ENCODE measurements around the gene TNIK.

GRCh38 chr3:171193693-171194092 lies 266.5 kb downstream of the TNIK start:
- TF ChIP-seq CTCF (conservative IDR thresholded peaks at IDR 0.05; ENCODE audit: low read depth, low read length) (no peak), EZH2 (IDR thresholded peaks at IDR 0.05; ENCODE audit: borderline replicate concordance, low read depth, low read length, poor library complexity, severe bottlenecking) (no peak)

Measured in A673 (cell line).